ENCODE measurements around the gene CGREF1. TPM values are rescaled to one million over a fixed set of nuclear protein-coding genes. Genes with fewer than 3 reads are reported as not detected.

Gene CGREF1
- total RNA-seq, 1 experiment from 2014 or later = 2.1 TPM

GRCh38 chr2:27145682-27146081 is 26.8 kb upstream of the CGREF1 start:
- H3T11ph ChIP-seq (ENCODE audit: low read length) = no peak overlapping the region
- H3K27me3 Mint-ChIP-seq (ENCODE audit: low read depth) = peaks cover 11% of the 10 kb centered on the region

More at GRCh38 chr2:27145682-27146081, 26.8 kb upstream of the CGREF1 start:
- Histone ChIP-seq H3K4me1 (ENCODE audit: insufficient read depth, low read length) (no peaks in the 10 kb centered on the region), H2BK120ac (ENCODE audit: low read depth, low read length, poor library complexity, severe bottlenecking) (no peak overlapping the region), H3K23me2 (ENCODE audit: insufficient read length, low read depth, low read length, poor library complexity, severe bottlenecking) (no peaks in the 10 kb centered on the region), H2AK5ac (ENCODE audit: insufficient read length, low read length) (no peak overlapping the region), H3K9me3 (ENCODE audit: control insufficient read depth, low read depth, low read length) (no peaks in the 10 kb centered on the region), H3K14ac (ENCODE audit: insufficient read depth, low read length) (no peak overlapping the region), H3K18ac (ENCODE audit: insufficient read length, low read depth, low read length) (no peak overlapping the region), H3K9ac (ENCODE audit: extremely low read depth, insufficient read length, low read length) (no peak overlapping the region), H2BK20ac (ENCODE audit: low read depth, low read length, poor library complexity, severe bottlenecking) (no peak overlapping the region), H4K5ac (ENCODE audit: insufficient read length, low read depth, low read length) (no peak overlapping the region), H4K20me1 (ENCODE audit: control insufficient read depth, insufficient read depth, insufficient read length) (no peaks in the 10 kb centered on the region), H2BK15ac (ENCODE audit: low read depth, low read length) (no peak overlapping the region), H3K27ac (ENCODE audit: insufficient read length, low read depth, low read length) (no peak overlapping the region), H3K23ac (ENCODE audit: insufficient read length, low read depth, low read length) (no peak overlapping the region), H4K91ac (ENCODE audit: insufficient read length, low read depth, low read length) (no peak overlapping the region), H3K27me3 (ENCODE audit: insufficient read depth, low read length) (no peaks in the 10 kb centered on the region), H3K79me2 (ENCODE audit: insufficient read depth, low read length) (no peaks in the 10 kb centered on the region), H4K8ac (replicated peaks; ENCODE audit: insufficient read length, low read depth, low read length) (no peak overlapping the region), H3K4me2 (ENCODE audit: insufficient read depth, insufficient read length, low read length) (no peak overlapping the region), H3K79me1 (ENCODE audit: insufficient read depth, low read depth, low read length, poor library complexity, severe bottlenecking) (no peaks in the 10 kb centered on the region), H3K56ac (ENCODE audit: insufficient read length, low read depth, low read length) (no peak overlapping the region), H3K4ac (ENCODE audit: low read depth, low read length) (no peak overlapping the region), H2BK5ac (ENCODE audit: insufficient read length, low read length) (no peak overlapping the region), H2BK12ac (ENCODE audit: insufficient read length, low read depth, low read length) (no peak overlapping the region), H2AFZ (ENCODE audit: low read length) (no peak overlapping the region)
- no peak for DNase-seq
- peaks cover 0 to 2% of the 10 kb centered on the region in 2 experiments; a peak in 1 of 4 replicates for H3K4me1 Mint-ChIP-seq
- H3K36me3 Mint-ChIP-seq (ENCODE audit: insufficient read depth in 1 of 3, low read depth in 3 of 3) = no peaks in the 10 kb centered on the region
- H3K27ac Mint-ChIP-seq = peak overlapping the region in 1 of 3 experiments; percentile 40; a peak in 1 of 7 replicates
- no CpG with 5 or more reads among the region's 2 CpGs for WGBS (ENCODE audit: extremely low coverage, insufficient read length, low lambda C conversion rate)
- no peak overlapping the region for H3K4me3 Mint-ChIP-seq
- H3K9me3 Mint-ChIP-seq = no peaks in the 10 kb centered on the region; a peak in 1 of 5 replicates
- TF ChIP-seq CTCF (conservative IDR thresholded peaks at IDR 0.05) = no peak

Data from H9 (cell line).